GM10266 (cell line): ENCODE results near the gene MFAP4.

Experiments
- DNase-seq: peaks from one replicate; pipeline ENCODE4 v3.0.0; 2012; ENCODE audit errors: extremely low spot score
- TF ChIP-seq, protein P1 (sequence below): IDR thresholded peaks from 2 replicates; pipeline ENCODE4 v1.5.1; 2012; ENCODE audit warnings: mild to moderate bottlenecking, low read depth; ENCODE audit not compliant: control insufficient read depth, insufficient read depth; ENCODE audit errors: missing control alignments

The MFAP4 gene

DNA sequence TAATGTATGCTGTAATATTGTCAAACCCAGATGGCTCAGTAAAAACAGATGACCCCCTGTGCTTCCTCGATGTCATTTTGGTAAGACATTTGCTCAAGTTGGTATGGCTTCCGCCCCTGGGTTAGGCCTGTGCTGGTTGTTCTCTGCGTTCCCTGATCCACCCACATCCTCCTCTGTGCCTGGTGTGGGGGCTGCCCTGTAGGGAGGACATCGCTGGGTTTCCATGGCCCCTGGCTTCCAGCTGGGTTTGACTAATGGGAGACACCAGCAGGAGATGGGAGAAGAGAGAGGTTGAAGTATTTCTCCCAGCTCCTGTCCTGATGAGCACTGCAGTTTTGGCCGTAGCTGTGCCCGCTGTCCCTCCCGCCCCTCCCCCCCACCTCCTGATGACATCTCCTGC lies 4.4 kb upstream of the MFAP4 start:
- DNase-seq: no peak
- TF ChIP-seq, protein P1, sequence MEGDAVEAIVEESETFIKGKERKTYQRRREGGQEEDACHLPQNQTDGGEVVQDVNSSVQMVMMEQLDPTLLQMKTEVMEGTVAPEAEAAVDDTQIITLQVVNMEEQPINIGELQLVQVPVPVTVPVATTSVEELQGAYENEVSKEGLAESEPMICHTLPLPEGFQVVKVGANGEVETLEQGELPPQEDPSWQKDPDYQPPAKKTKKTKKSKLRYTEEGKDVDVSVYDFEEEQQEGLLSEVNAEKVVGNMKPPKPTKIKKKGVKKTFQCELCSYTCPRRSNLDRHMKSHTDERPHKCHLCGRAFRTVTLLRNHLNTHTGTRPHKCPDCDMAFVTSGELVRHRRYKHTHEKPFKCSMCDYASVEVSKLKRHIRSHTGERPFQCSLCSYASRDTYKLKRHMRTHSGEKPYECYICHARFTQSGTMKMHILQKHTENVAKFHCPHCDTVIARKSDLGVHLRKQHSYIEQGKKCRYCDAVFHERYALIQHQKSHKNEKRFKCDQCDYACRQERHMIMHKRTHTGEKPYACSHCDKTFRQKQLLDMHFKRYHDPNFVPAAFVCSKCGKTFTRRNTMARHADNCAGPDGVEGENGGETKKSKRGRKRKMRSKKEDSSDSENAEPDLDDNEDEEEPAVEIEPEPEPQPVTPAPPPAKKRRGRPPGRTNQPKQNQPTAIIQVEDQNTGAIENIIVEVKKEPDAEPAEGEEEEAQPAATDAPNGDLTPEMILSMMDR: no peak

GRCh38 chr17:19390951-19391350 lies 4.0 kb upstream of the MFAP4 start:
- TF ChIP-seq, protein P1: no peak
- DNase-seq: no peak

GRCh38 chr17:19388791-19389785 lies 2.1 kb upstream of the MFAP4 start:
- DNase-seq: no peak
- TF ChIP-seq, protein P1: no peak

DNA sequence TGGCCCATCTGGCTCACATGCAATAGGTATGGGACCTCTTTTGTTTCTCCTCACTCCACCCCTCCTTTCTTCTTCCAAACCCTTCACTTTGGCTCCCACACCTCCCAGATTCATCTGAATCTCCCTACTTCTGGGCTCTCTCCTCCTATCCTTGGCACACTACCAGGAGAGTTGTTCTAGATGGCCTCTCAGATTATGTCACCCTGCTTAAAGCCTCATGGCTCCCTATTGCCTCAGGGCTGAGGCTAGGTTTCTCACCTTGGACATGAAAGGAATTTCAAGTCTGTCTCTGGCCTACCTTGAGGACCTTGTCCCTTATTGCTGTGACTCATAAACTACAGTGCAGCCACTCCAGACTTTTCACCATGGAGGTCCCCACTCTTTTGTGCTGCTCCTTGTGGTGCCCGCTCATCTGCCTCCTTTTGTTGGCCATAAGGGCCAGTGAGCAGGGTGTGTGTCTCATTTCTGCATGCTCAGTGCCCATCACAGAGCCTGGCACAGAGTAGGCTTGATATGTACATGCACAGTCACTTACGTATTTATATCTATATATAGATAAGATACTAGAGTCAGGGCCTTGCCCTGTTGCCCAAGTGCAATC lies 1.0 kb upstream of the MFAP4 start:
- no peak for DNase-seq

GRCh38 chr17:19386051-19386929 lies 700 bp downstream of the MFAP4 start:
- TF ChIP-seq, protein P1: no peak
- no peak for DNase-seq

More for the DNA sequence above, 1.0 kb upstream of the MFAP4 start:
- TF ChIP-seq, protein P1: no peak

DNA sequence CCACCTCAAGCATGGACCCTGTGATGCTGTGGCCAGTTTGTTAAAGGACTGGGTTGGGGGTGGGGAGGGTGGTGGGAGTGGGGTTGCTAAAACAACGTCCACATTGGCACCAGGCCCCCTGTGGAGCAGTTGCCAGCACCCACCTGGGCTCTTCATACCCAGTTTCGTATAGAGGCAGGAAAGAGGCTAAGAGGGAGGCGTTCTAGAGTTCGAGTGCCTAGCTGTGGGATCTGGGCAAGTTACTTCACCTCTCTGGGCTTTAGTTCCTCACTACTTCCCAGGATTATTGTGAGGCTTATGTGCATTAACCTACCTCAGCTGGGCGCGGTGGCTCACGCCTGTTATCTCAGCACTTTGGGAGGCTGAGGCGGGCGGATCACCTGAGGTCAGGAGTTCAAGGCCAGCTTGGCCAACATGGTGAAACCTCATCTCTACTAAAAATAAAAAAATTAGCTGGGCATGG lies 1.4 kb downstream of the MFAP4 start:
- TF ChIP-seq, protein P1: no peak
- no peak for DNase-seq
